ENCODE results near the gene CD84.

DNA sequence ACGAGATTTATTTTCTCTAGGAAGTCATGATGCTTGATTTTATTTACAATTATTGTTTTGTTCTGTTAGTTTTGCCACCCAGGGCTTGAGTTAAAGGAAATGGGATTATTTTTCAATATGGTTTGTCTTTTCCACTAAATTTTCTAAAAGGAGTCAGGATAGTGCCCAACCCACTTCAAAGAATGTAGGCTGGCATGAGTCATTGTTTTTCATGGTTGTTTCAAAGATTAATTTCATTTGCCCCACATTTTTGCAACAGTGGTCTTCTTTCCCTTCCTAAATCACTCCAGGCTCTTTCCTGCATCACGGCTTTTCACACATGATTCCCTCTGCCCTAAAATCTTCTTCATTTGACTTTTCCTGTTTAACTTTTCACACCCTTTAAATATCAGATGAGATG, 58.7 kb downstream of the CD84 start:
- TF ChIP-seq, protein P1, sequence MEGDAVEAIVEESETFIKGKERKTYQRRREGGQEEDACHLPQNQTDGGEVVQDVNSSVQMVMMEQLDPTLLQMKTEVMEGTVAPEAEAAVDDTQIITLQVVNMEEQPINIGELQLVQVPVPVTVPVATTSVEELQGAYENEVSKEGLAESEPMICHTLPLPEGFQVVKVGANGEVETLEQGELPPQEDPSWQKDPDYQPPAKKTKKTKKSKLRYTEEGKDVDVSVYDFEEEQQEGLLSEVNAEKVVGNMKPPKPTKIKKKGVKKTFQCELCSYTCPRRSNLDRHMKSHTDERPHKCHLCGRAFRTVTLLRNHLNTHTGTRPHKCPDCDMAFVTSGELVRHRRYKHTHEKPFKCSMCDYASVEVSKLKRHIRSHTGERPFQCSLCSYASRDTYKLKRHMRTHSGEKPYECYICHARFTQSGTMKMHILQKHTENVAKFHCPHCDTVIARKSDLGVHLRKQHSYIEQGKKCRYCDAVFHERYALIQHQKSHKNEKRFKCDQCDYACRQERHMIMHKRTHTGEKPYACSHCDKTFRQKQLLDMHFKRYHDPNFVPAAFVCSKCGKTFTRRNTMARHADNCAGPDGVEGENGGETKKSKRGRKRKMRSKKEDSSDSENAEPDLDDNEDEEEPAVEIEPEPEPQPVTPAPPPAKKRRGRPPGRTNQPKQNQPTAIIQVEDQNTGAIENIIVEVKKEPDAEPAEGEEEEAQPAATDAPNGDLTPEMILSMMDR (IDR thresholded peaks at IDR 0.05), result no peak
- no peak for TF ChIP-seq POLR2A (IDR thresholded peaks at IDR 0.05)

Data from heart left ventricle (tissue), 13 donors.